ENCODE results near the gene PRKCZ.

PRKCZ gene

GRCh38 chr1:2132222-2133038, 82.2 kb downstream of the PRKCZ start:
- Histone ChIP-seq H3K4me3 (ENCODE audit: extremely low read depth, insufficient read depth, low read length, poor library complexity, severe bottlenecking) (peak overlapping the region; percentile 26), H3K36me3 (ENCODE audit: control insufficient read depth, insufficient read depth, low read length) (no peaks in the 10 kb centered on the region), H3K4me1 (ENCODE audit: control insufficient read depth, insufficient read depth, low read length, poor library complexity, severe bottlenecking) (peaks cover 36% of the 10 kb centered on the region), H3K27ac (ENCODE audit: low read depth, low read length, severe bottlenecking) (peak overlapping the region; percentile 93), H3K9me3 (ENCODE audit: control insufficient read depth, low read length) (no peaks in the 10 kb centered on the region)
- WGBS, 2 experiments (ENCODE audit: insufficient coverage in 2 of 2) = 50 to 55% methylated on average over 36 to 39 of the region's 40 CpGs

GRCh38 chr1:2133039-2133878, 83.0 kb downstream of the PRKCZ start:
- peak overlapping the region; percentile 93 for H3K27ac ChIP-seq (ENCODE audit: low read depth, low read length, severe bottlenecking)
- H3K4me3 ChIP-seq (ENCODE audit: extremely low read depth, insufficient read depth, low read length, poor library complexity, severe bottlenecking) = peak overlapping the region; percentile 26
- H3K4me1 ChIP-seq (ENCODE audit: control insufficient read depth, insufficient read depth, low read length, poor library complexity, severe bottlenecking) = peaks cover 31% of the 10 kb centered on the region
- WGBS, 2 experiments (ENCODE audit: insufficient coverage in 2 of 2) = 6 to 9% methylated on average over 51 to 54 of the region's 63 CpGs
- H3K9me3 ChIP-seq (ENCODE audit: control insufficient read depth, low read length) = no peaks in the 10 kb centered on the region
- H3K36me3 ChIP-seq (ENCODE audit: control insufficient read depth, insufficient read depth, low read length) = no peaks in the 10 kb centered on the region

- H3K4me1 ChIP-seq (ENCODE audit: control insufficient read depth, insufficient read depth, low read length, poor library complexity, severe bottlenecking) = peaks cover 29% of the 10 kb centered on the region
- peak overlapping the region; percentile 93 for H3K27ac ChIP-seq (ENCODE audit: low read depth, low read length, severe bottlenecking)
- no peaks in the 10 kb centered on the region for H3K9me3 ChIP-seq (ENCODE audit: control insufficient read depth, low read length)
- WGBS, 2 experiments (ENCODE audit: insufficient coverage in 2 of 2) = 76 to 87% methylated on average over 14 to 16 of the region's 17 CpGs
- peak overlapping the region; percentile 26 for H3K4me3 ChIP-seq (ENCODE audit: extremely low read depth, insufficient read depth, low read length, poor library complexity, severe bottlenecking)
- H3K36me3 ChIP-seq (ENCODE audit: control insufficient read depth, insufficient read depth, low read length) = no peaks in the 10 kb centered on the region
These were observed 83.6 kb downstream of the PRKCZ start for GRCh38 chr1:2133879-2134215.

- H3K9me3 ChIP-seq (ENCODE audit: control insufficient read depth, low read length) = no peaks in the 10 kb centered on the region
- H3K27ac ChIP-seq (ENCODE audit: low read depth, low read length, severe bottlenecking) = peak overlapping the region; percentile 93
- H3K4me1 ChIP-seq (ENCODE audit: control insufficient read depth, insufficient read depth, low read length, poor library complexity, severe bottlenecking) = peaks cover 29% of the 10 kb centered on the region
- no peak overlapping the region for H3K4me3 ChIP-seq (ENCODE audit: extremely low read depth, insufficient read depth, low read length, poor library complexity, severe bottlenecking)
- H3K36me3 ChIP-seq (ENCODE audit: control insufficient read depth, insufficient read depth, low read length) = no peaks in the 10 kb centered on the region
- WGBS, 2 experiments (ENCODE audit: insufficient coverage in 2 of 2) = 93 to 94% methylated on average over 8 of the region's 9 CpGs
These were observed 84.0 kb downstream of the PRKCZ start for GRCh38 chr1:2134266-2134620.

GRCh38 chr1:2134621-2135307, 84.6 kb downstream of the PRKCZ start:
- 92 to 93% methylated on average over 37 to 40 of the region's 40 CpGs for WGBS, 2 experiments (ENCODE audit: insufficient coverage in 2 of 2)
- no peaks in the 10 kb centered on the region for H3K9me3 ChIP-seq (ENCODE audit: control insufficient read depth, low read length)
- no peak overlapping the region for H3K4me3 ChIP-seq (ENCODE audit: extremely low read depth, insufficient read depth, low read length, poor library complexity, severe bottlenecking)
- H3K27ac ChIP-seq (ENCODE audit: low read depth, low read length, severe bottlenecking) = peak overlapping the region; percentile 93
- H3K4me1 ChIP-seq (ENCODE audit: control insufficient read depth, insufficient read depth, low read length, poor library complexity, severe bottlenecking) = peaks cover 31% of the 10 kb centered on the region
- H3K36me3 ChIP-seq (ENCODE audit: control insufficient read depth, insufficient read depth, low read length) = no peaks in the 10 kb centered on the region

- 74 to 76% methylated on average over 9 to 11 of the region's 13 CpGs for WGBS, 2 experiments (ENCODE audit: insufficient coverage in 2 of 2)
- no peaks in the 10 kb centered on the region for H3K36me3 ChIP-seq (ENCODE audit: control insufficient read depth, insufficient read depth, low read length)
- peak overlapping the region; percentile 93 for H3K27ac ChIP-seq (ENCODE audit: low read depth, low read length, severe bottlenecking)
- no peaks in the 10 kb centered on the region for H3K9me3 ChIP-seq (ENCODE audit: control insufficient read depth, low read length)
- no peak overlapping the region for H3K4me3 ChIP-seq (ENCODE audit: extremely low read depth, insufficient read depth, low read length, poor library complexity, severe bottlenecking)
- H3K4me1 ChIP-seq (ENCODE audit: control insufficient read depth, insufficient read depth, low read length, poor library complexity, severe bottlenecking) = peaks cover 34% of the 10 kb centered on the region
These were observed 85.2 kb downstream of the PRKCZ start for GRCh38 chr1:2135441-2135841.

GRCh38 chr1:2135941-2136340, 85.7 kb downstream of the PRKCZ start:
- Histone ChIP-seq H3K36me3 (ENCODE audit: control insufficient read depth, insufficient read depth, low read length) (no peaks in the 10 kb centered on the region), H3K4me3 (ENCODE audit: extremely low read depth, insufficient read depth, low read length, poor library complexity, severe bottlenecking) (no peak overlapping the region), H3K9me3 (ENCODE audit: control insufficient read depth, low read length) (no peaks in the 10 kb centered on the region), H3K4me1 (ENCODE audit: control insufficient read depth, insufficient read depth, low read length, poor library complexity, severe bottlenecking) (peaks cover 34% of the 10 kb centered on the region), H3K27ac (ENCODE audit: low read depth, low read length, severe bottlenecking) (peak overlapping the region; percentile 93)
- 85 to 97% methylated on average over 4 to 9 of the region's 10 CpGs for WGBS, 2 experiments (ENCODE audit: insufficient coverage in 2 of 2)

GRCh38 chr1:2136386-2137235, 86.4 kb downstream of the PRKCZ start:
- no peaks in the 10 kb centered on the region for H3K9me3 ChIP-seq (ENCODE audit: control insufficient read depth, low read length)
- 92 to 95% methylated on average over 17 to 18 of the region's 19 CpGs for WGBS, 2 experiments (ENCODE audit: insufficient coverage in 2 of 2)
- H3K36me3 ChIP-seq (ENCODE audit: control insufficient read depth, insufficient read depth, low read length) = no peaks in the 10 kb centered on the region
- H3K27ac ChIP-seq (ENCODE audit: low read depth, low read length, severe bottlenecking) = peak overlapping the region; percentile 93
- peaks cover 34% of the 10 kb centered on the region for H3K4me1 ChIP-seq (ENCODE audit: control insufficient read depth, insufficient read depth, low read length, poor library complexity, severe bottlenecking)
- no peak overlapping the region for H3K4me3 ChIP-seq (ENCODE audit: extremely low read depth, insufficient read depth, low read length, poor library complexity, severe bottlenecking)

GRCh38 chr1:2137257-2138121, 87.3 kb downstream of the PRKCZ start:
- H3K4me3 ChIP-seq (ENCODE audit: extremely low read depth, insufficient read depth, low read length, poor library complexity, severe bottlenecking) = no peak overlapping the region
- no peaks in the 10 kb centered on the region for H3K9me3 ChIP-seq (ENCODE audit: control insufficient read depth, low read length)
- H3K4me1 ChIP-seq (ENCODE audit: control insufficient read depth, insufficient read depth, low read length, poor library complexity, severe bottlenecking) = peaks cover 30% of the 10 kb centered on the region
- no peaks in the 10 kb centered on the region for H3K36me3 ChIP-seq (ENCODE audit: control insufficient read depth, insufficient read depth, low read length)
- WGBS, 2 experiments (ENCODE audit: insufficient coverage in 2 of 2) = 91 to 93% methylated on average over 22 to 28 of the region's 29 CpGs
- H3K27ac ChIP-seq (ENCODE audit: low read depth, low read length, severe bottlenecking) = no peak overlapping the region
